ENCODE results near the gene C9orf40.
A peak's percentile ranks its signal among the peaks of the same experiment; 100 is the strongest.

C9orf40 gene
- 2.4 to 3.1 (median 2.5) reads per million in 3 donors for total RNA-seq

DNA sequence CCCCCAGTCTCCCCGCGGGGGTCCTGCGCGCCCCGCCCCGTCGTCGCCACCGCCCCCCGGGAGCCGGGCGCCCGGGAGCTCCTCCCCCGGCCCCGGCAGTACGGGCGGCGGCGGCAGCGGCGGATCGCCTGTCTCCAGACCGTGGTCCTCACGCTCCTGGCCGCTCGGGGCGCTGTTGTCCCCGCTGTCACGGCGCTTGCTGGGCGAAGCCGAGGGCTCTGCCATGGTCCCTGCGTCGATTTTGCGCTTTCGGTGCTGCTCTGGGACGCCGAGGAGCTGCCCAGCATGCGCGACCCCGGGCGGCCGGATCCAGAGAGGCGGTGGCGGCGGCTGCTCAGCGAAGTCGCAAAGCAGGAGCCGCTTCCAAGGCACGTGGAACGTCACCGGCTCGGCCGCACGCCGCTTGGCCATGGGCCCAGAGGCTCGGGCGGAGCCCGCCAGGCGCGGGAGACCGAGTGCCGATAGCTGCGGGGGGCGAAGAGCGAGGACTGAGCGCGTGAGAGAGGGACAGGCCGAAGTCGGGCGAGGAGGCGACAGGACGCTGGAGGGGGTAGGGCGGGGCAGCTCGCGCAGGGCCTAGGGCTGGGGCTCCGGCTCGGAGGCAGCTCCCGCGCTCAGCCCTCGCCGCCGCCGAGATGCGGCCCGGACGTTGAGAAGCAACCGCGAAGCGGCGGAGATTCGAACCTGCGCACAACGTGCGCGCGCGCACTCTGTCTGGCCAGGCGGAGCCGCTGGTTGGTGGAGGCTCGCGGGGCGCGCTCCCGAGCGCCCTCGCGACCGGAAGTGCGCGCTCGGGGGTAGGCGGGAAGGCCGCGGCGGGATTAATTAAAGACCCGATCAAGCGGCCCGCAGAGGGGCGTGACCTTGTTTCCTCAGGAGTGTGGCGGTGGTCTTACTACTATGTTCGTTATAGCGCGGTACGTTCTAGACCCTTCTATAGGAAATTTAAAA lies at the start of gene C9orf40:
Gene C9orf40, minus strand, starts transcription at position 712 of the 951 bp plus-strand sequence. Its CDS starts 301 bp downstream, at position 411.
- H3K27ac ChIP-seq (ENCODE audit: insufficient read depth, low read length, poor library complexity, severe bottlenecking), result peak within 1 kb of the TSS; percentile 84
- H3K9me3 ChIP-seq (ENCODE audit: control insufficient read depth, low read length), result no peaks in the 10 kb centered on the region
- peaks cover 4% of the 10 kb centered on the region for H3K4me1 ChIP-seq (ENCODE audit: control insufficient read depth, insufficient read depth, low read length, poor library complexity, severe bottlenecking)
- no peaks in the 10 kb centered on the region for H3K36me3 ChIP-seq (ENCODE audit: control insufficient read depth, insufficient read depth, low read length)
- H3K4me3 ChIP-seq (ENCODE audit: insufficient read depth, low read depth, low read length, poor library complexity, severe bottlenecking), result peak within 1 kb of the TSS; percentile 88
- DNase-seq, result peak; percentile 75 to 82 (median 78)
- H3K27me3 ChIP-seq (replicated peaks; ENCODE audit: control insufficient read depth, insufficient read depth, low read length, poor library complexity, severe bottlenecking), result no peaks in the 10 kb centered on the region

- DNase-seq, result no peak
These were observed 49.2 kb upstream of the C9orf40 start for GRCh38 chr9:75001719-75002421.

GRCh38 chr9:75000835-75001234 lies 48.1 kb upstream of the C9orf40 start:
- peaks cover 4% of the 10 kb centered on the region for H3K36me3 ChIP-seq (ENCODE audit: control insufficient read depth, insufficient read depth, low read length)
- no peaks in the 10 kb centered on the region for H3K4me1 ChIP-seq (ENCODE audit: control insufficient read depth, insufficient read depth, low read length, poor library complexity, severe bottlenecking)
- DNase-seq, result no peak
- no peaks in the 10 kb centered on the region for H3K27me3 ChIP-seq (replicated peaks; ENCODE audit: control insufficient read depth, insufficient read depth, low read length, poor library complexity, severe bottlenecking)
- H3K27ac ChIP-seq (ENCODE audit: insufficient read depth, low read length, poor library complexity, severe bottlenecking), result no peak overlapping the region
- no peaks in the 10 kb centered on the region for H3K9me3 ChIP-seq (ENCODE audit: control insufficient read depth, low read length)
- no peak overlapping the region for H3K4me3 ChIP-seq (ENCODE audit: insufficient read depth, low read depth, low read length, poor library complexity, severe bottlenecking)

More at GRCh38 chr9:75001719-75002421, 49.2 kb upstream of the C9orf40 start:
- H3K4me1 ChIP-seq (ENCODE audit: control insufficient read depth, insufficient read depth, low read length, poor library complexity, severe bottlenecking), result no peaks in the 10 kb centered on the region
- H3K27ac ChIP-seq (ENCODE audit: insufficient read depth, low read length, poor library complexity, severe bottlenecking), result no peak overlapping the region
- H3K4me3 ChIP-seq (ENCODE audit: insufficient read depth, low read depth, low read length, poor library complexity, severe bottlenecking), result no peak overlapping the region
- H3K27me3 ChIP-seq (replicated peaks; ENCODE audit: control insufficient read depth, insufficient read depth, low read length, poor library complexity, severe bottlenecking), result no peaks in the 10 kb centered on the region
- no peaks in the 10 kb centered on the region for H3K9me3 ChIP-seq (ENCODE audit: control insufficient read depth, low read length)
- peaks cover 1% of the 10 kb centered on the region for H3K36me3 ChIP-seq (ENCODE audit: control insufficient read depth, insufficient read depth, low read length)

- H3K27me3 ChIP-seq (replicated peaks; ENCODE audit: control insufficient read depth, insufficient read depth, low read length, poor library complexity, severe bottlenecking), result no peaks in the 10 kb centered on the region
- peaks cover 24% of the 10 kb centered on the region for H3K36me3 ChIP-seq (ENCODE audit: control insufficient read depth, insufficient read depth, low read length)
- no peak for DNase-seq
- H3K4me3 ChIP-seq (ENCODE audit: insufficient read depth, low read depth, low read length, poor library complexity, severe bottlenecking), result no peak overlapping the region
- H3K9me3 ChIP-seq (ENCODE audit: control insufficient read depth, low read length), result no peaks in the 10 kb centered on the region
- H3K4me1 ChIP-seq (ENCODE audit: control insufficient read depth, insufficient read depth, low read length, poor library complexity, severe bottlenecking), result no peaks in the 10 kb centered on the region
- no peak overlapping the region for H3K27ac ChIP-seq (ENCODE audit: insufficient read depth, low read length, poor library complexity, severe bottlenecking)
These were observed 32.3 kb upstream of the C9orf40 start for GRCh38 chr9:74985041-74985440.

DNA sequence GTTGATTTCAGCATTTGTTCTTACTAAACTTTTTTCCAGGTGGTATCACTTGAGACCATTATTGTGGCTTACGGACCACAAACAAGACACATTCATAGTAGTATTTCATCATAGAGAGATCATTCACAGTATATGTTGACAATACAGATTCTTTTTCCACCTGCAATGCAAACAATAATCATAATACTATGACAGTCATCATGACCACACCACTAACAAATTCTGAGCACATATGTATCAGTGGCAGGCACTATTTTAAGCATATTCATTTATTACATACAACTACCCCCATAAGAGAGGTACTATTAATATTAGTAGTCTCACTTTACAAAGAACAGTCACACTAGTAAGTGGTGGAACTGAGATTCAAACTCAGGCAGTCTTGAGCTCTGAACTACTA lies 31.0 kb upstream of the C9orf40 start:
- no peaks in the 10 kb centered on the region for H3K27me3 ChIP-seq (replicated peaks; ENCODE audit: control insufficient read depth, insufficient read depth, low read length, poor library complexity, severe bottlenecking)
- no peak overlapping the region for H3K4me3 ChIP-seq (ENCODE audit: insufficient read depth, low read depth, low read length, poor library complexity, severe bottlenecking)
- H3K36me3 ChIP-seq (ENCODE audit: control insufficient read depth, insufficient read depth, low read length), result peaks cover 21% of the 10 kb centered on the region
- DNase-seq, result no peak
- no peaks in the 10 kb centered on the region for H3K4me1 ChIP-seq (ENCODE audit: control insufficient read depth, insufficient read depth, low read length, poor library complexity, severe bottlenecking)
- H3K9me3 ChIP-seq (ENCODE audit: control insufficient read depth, low read length), result no peaks in the 10 kb centered on the region
- no peak overlapping the region for H3K27ac ChIP-seq (ENCODE audit: insufficient read depth, low read length, poor library complexity, severe bottlenecking)

GRCh38 chr9:74979844-74980243 lies 27.1 kb upstream of the C9orf40 start:
- Histone ChIP-seq H3K4me1 (ENCODE audit: control insufficient read depth, insufficient read depth, low read length, poor library complexity, severe bottlenecking) (no peaks in the 10 kb centered on the region), H3K36me3 (ENCODE audit: control insufficient read depth, insufficient read depth, low read length) (peaks cover 11% of the 10 kb centered on the region), H3K4me3 (ENCODE audit: insufficient read depth, low read depth, low read length, poor library complexity, severe bottlenecking) (no peak overlapping the region), H3K27me3 (replicated peaks; ENCODE audit: control insufficient read depth, insufficient read depth, low read length, poor library complexity, severe bottlenecking) (no peaks in the 10 kb centered on the region), H3K9me3 (ENCODE audit: control insufficient read depth, low read length) (no peaks in the 10 kb centered on the region), H3K27ac (ENCODE audit: insufficient read depth, low read length, poor library complexity, severe bottlenecking) (no peak overlapping the region)
- DNase-seq, result no peak

GRCh38 chr9:74977287-74977686 lies 24.6 kb upstream of the C9orf40 start:
- Histone ChIP-seq H3K4me1 (ENCODE audit: control insufficient read depth, insufficient read depth, low read length, poor library complexity, severe bottlenecking) (no peaks in the 10 kb centered on the region), H3K27me3 (replicated peaks; ENCODE audit: control insufficient read depth, insufficient read depth, low read length, poor library complexity, severe bottlenecking) (no peaks in the 10 kb centered on the region), H3K36me3 (ENCODE audit: control insufficient read depth, insufficient read depth, low read length) (no peaks in the 10 kb centered on the region), H3K27ac (ENCODE audit: insufficient read depth, low read length, poor library complexity, severe bottlenecking) (no peak overlapping the region), H3K9me3 (ENCODE audit: control insufficient read depth, low read length) (no peaks in the 10 kb centered on the region), H3K4me3 (ENCODE audit: insufficient read depth, low read depth, low read length, poor library complexity, severe bottlenecking) (no peak overlapping the region)
- DNase-seq, result no peak

- no peak overlapping the region for H3K4me3 ChIP-seq (ENCODE audit: insufficient read depth, low read depth, low read length, poor library complexity, severe bottlenecking)
- no peak overlapping the region for H3K27ac ChIP-seq (ENCODE audit: insufficient read depth, low read length, poor library complexity, severe bottlenecking)
- no peaks in the 10 kb centered on the region for H3K4me1 ChIP-seq (ENCODE audit: control insufficient read depth, insufficient read depth, low read length, poor library complexity, severe bottlenecking)
- DNase-seq, result no peak
- no peaks in the 10 kb centered on the region for H3K9me3 ChIP-seq (ENCODE audit: control insufficient read depth, low read length)
- no peaks in the 10 kb centered on the region for H3K27me3 ChIP-seq (replicated peaks; ENCODE audit: control insufficient read depth, insufficient read depth, low read length, poor library complexity, severe bottlenecking)
- no peaks in the 10 kb centered on the region for H3K36me3 ChIP-seq (ENCODE audit: control insufficient read depth, insufficient read depth, low read length)
These were observed 22.8 kb upstream of the C9orf40 start for GRCh38 chr9:74975538-74975937.

- Histone ChIP-seq H3K4me3 (ENCODE audit: insufficient read depth, low read depth, low read length, poor library complexity, severe bottlenecking) (no peak overlapping the region), H3K4me1 (ENCODE audit: control insufficient read depth, insufficient read depth, low read length, poor library complexity, severe bottlenecking) (no peaks in the 10 kb centered on the region), H3K9me3 (ENCODE audit: control insufficient read depth, low read length) (no peaks in the 10 kb centered on the region), H3K27me3 (replicated peaks; ENCODE audit: control insufficient read depth, insufficient read depth, low read length, poor library complexity, severe bottlenecking) (no peaks in the 10 kb centered on the region), H3K36me3 (ENCODE audit: control insufficient read depth, insufficient read depth, low read length) (no peaks in the 10 kb centered on the region), H3K27ac (ENCODE audit: insufficient read depth, low read length, poor library complexity, severe bottlenecking) (no peak overlapping the region)
- no peak for DNase-seq
These were observed 21.8 kb upstream of the C9orf40 start for GRCh38 chr9:74974558-74974957.

DNA sequence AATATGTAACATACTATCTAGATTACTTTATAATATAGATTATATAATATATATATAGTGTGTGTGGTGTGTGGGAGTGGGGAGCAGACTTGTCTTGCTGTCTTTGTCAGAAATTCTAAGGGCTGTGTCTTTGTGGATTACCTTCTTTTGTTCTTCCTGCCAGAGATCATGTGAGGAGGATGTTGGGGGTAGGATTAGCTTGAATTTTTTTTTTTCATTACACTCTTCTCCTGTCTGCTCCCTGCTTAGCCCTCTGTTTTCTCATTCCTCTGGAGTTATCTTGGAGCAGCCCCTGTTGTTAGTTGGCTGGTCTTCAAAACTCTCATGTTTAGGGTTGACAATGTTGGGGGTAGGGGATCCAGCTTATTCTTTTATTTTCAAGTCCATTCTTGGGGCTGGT lies 21.0 kb upstream of the C9orf40 start:
- H3K27me3 ChIP-seq (replicated peaks; ENCODE audit: control insufficient read depth, insufficient read depth, low read length, poor library complexity, severe bottlenecking), result no peaks in the 10 kb centered on the region
- DNase-seq, result no peak

More for the DNA sequence above, 21.0 kb upstream of the C9orf40 start:
- no peaks in the 10 kb centered on the region for H3K4me1 ChIP-seq (ENCODE audit: control insufficient read depth, insufficient read depth, low read length, poor library complexity, severe bottlenecking)
- no peaks in the 10 kb centered on the region for H3K9me3 ChIP-seq (ENCODE audit: control insufficient read depth, low read length)
- H3K4me3 ChIP-seq (ENCODE audit: insufficient read depth, low read depth, low read length, poor library complexity, severe bottlenecking), result no peak overlapping the region
- no peak overlapping the region for H3K27ac ChIP-seq (ENCODE audit: insufficient read depth, low read length, poor library complexity, severe bottlenecking)
- H3K36me3 ChIP-seq (ENCODE audit: control insufficient read depth, insufficient read depth, low read length), result no peaks in the 10 kb centered on the region

All from effector memory CD4-positive, alpha-beta T cell (primary cell).